ENCODE measurements around the gene WSCD2.

GRCh38 chr12:108177131-108177530 lies 48.0 kb downstream of the WSCD2 start:
- TF ChIP-seq ZNF274 (IDR thresholded peaks at IDR 0.05; ENCODE audit: low read depth, low read length) = no peak
- TF ChIP-seq YY1 (IDR thresholded peaks at IDR 0.05; ENCODE audit: insufficient read depth, insufficient read length) = no peak
- no peak for TF ChIP-seq SUZ12 (IDR thresholded peaks at IDR 0.05; ENCODE audit: extremely low read depth, insufficient read depth, insufficient read length)

Data from NT2/D1 (cell line).